HepG2 (cell line): ENCODE measurements around the gene KNL1. TPM values are rescaled to one million over a fixed set of nuclear protein-coding genes. Genes with fewer than 3 reads are reported as not detected.

Experiments
- AGO1 ChIP-seq: fragments of 200-400 bp; formaldehyde crosslinking; IDR thresholded peaks from 2 replicates; pipeline ENCODE4 v1.6.1; 2017; ENCODE audit warnings: mild to moderate bottlenecking, low read depth, low read length, moderate library complexity; ENCODE audit not compliant: poor library complexity, severe bottlenecking
- AGO2 ChIP-seq: fragments of 200-400 bp; formaldehyde crosslinking; optimal IDR thresholded peaks from 2 replicates; pipeline ENCODE3; 2017; ENCODE audit warnings: mild to moderate bottlenecking, low read depth, low read length, moderate library complexity
- HBP1 ChIP-seq: IDR thresholded peaks from 2 replicates; pipeline ENCODE4 v1.6.1; 2016; ENCODE audit warnings: low read depth, control low read depth
- NBN ChIP-seq: fragments of 450-650 bp; conservative IDR thresholded peaks from 2 replicates; pipeline ENCODE4 v1.6.1; 2017
- NR2F2 ChIP-seq: IDR thresholded peaks from 2 replicates; pipeline ENCODE4 v1.6.1; 2012; ENCODE audit warnings: low read depth, inconsistent platforms, borderline replicate concordance
- PHF8 ChIP-seq: sonication (generic); formaldehyde crosslinking; IDR thresholded peaks from 2 replicates; pipeline ENCODE4 v1.5.0; 2020; ENCODE audit warnings: missing genetic modification reagents
- RBM22 ChIP-seq: fragments of 200-400 bp; formaldehyde crosslinking; optimal IDR thresholded peaks from 2 replicates; pipeline ENCODE3; 2017; ENCODE audit warnings: mild to moderate bottlenecking, low read length, moderate library complexity
- TP53 ChIP-seq: sonication (generic); formaldehyde crosslinking; conservative IDR thresholded peaks from 2 replicates; pipeline ENCODE4 v1.4.0; 2020; ENCODE audit warnings: missing genetic modification reagents
- UBTF ChIP-seq: sonication (generic); formaldehyde crosslinking; IDR thresholded peaks from 2 replicates; pipeline ENCODE4 v1.4.0; 2020; ENCODE audit warnings: mild to moderate bottlenecking, missing genetic modification reagents
- ZBTB20 ChIP-seq: sonication (generic); formaldehyde crosslinking; IDR thresholded peaks from 2 replicates; pipeline ENCODE4 v1.8.1; 2023; ENCODE audit warnings: missing genetic modification reagents, low read depth, mild to moderate bottlenecking, borderline replicate concordance
- ZFX ChIP-seq: sonication (generic); formaldehyde crosslinking; IDR thresholded peaks from 2 replicates; pipeline ENCODE4 v1.4.0; 2020; ENCODE audit warnings: mild to moderate bottlenecking, low read depth, missing genetic modification reagents, moderate library complexity
- ZHX2 ChIP-seq, 2 experiments: sonication (generic) in 1 of 2; formaldehyde crosslinking in 1 of 2; IDR thresholded peaks; 2 replicates each; pipeline versions ENCODE4 v1.6.1 to v1.9.0; 2014 to 2022; ENCODE audit warnings: antibody characterized with exemption in 1 of 2, borderline replicate concordance in 1 of 2, inconsistent platforms in 1 of 2, low read depth in 1 of 2, missing genetic modification reagents in 1 of 2
- ZNF124 ChIP-seq: sonication (generic); formaldehyde crosslinking; IDR thresholded peaks from 2 replicates; pipeline ENCODE4 v1.4.0; 2020; ENCODE audit warnings: missing genetic modification reagents
- ZNF335 ChIP-seq: sonication (generic); formaldehyde crosslinking; IDR thresholded peaks from 2 replicates; pipeline ENCODE4 v1.4.0; 2020; ENCODE audit warnings: missing genetic modification reagents
- ZNF383 ChIP-seq: sonication (generic); formaldehyde crosslinking; IDR thresholded peaks from 2 replicates; pipeline ENCODE4 v1.4.0; 2020; ENCODE audit warnings: missing genetic modification reagents, mild to moderate bottlenecking, borderline replicate concordance
- ZNF563 ChIP-seq: sonication (generic); formaldehyde crosslinking; IDR thresholded peaks from 2 replicates; pipeline ENCODE4 v1.8.0; 2022; ENCODE audit warnings: mild to moderate bottlenecking, moderate library complexity, missing genetic modification reagents
- ZNF691 ChIP-seq: sonication (generic); formaldehyde crosslinking; IDR thresholded peaks from 2 replicates; pipeline ENCODE4 v1.4.0; 2020; ENCODE audit warnings: missing genetic modification reagents, low read depth, mild to moderate bottlenecking, borderline replicate concordance
- ZNF704 ChIP-seq: sonication (generic); formaldehyde crosslinking; IDR thresholded peaks from 2 replicates; pipeline ENCODE4 v1.8.1; 2023; ENCODE audit warnings: mild to moderate bottlenecking, inconsistent platforms, moderate library complexity, missing genetic modification reagents, borderline replicate concordance
- polyA plus RNA-seq, 8 experiments: library from polyadenylated mRNA; depleted of rRNA in 3 of 8; stranded (reverse) in 7 of 8; unstranded in 1 of 8; fragments of >200 nt; fragmentation: Illumina TruSeq in 4 of 8; extraction: Trizol in 4 of 8; gene quantifications; 2 replicates each; pipeline versions ENCODE4 v1.2.1 to v1.2.3, GENCODE V29; 2011 to 2016; ENCODE audit warnings: low read depth in 4 of 8, missing spikeins in 1 of 8, mixed read lengths in 1 of 8; ENCODE audit not compliant: insufficient read depth in 1 of 8
- total RNA-seq, 5 experiments: library from RNA; depleted of rRNA; stranded (reverse); fragments of >200 nt; fragmentation: Illumina TruSeq; extraction: Trizol; gene quantifications; 2 replicates each; pipeline ENCODE4 v1.2.3, GENCODE V29; 2016; ENCODE audit warnings: low read depth in 1 of 5

KNL1 gene
- total and polyA plus RNA-seq, 2 of the 13 experiments (the other 11 are each of a cell fraction or from before 2014, with no cell fraction given): 8.0 to 21.4 TPM

GRCh38 chr15:40594429-40594836 is 384 bp downstream of the KNL1 start (continued):
- 0 out of 2 replicates have a peak, but pooled peaks have one; percentile 42 for TF ChIP-seq ZNF691 (CRISPR knock-in tag)
- TF ChIP-seq ZHX2 (IDR thresholded peaks at IDR 0.05; ENCODE audit: low read depth): no peak
- no peak for TF ChIP-seq ZHX2 (CRISPR knock-in tag; IDR thresholded peaks at IDR 0.05; ENCODE audit: borderline replicate concordance)
- no peak for TF ChIP-seq ZNF335 (CRISPR knock-in tag)
- TF ChIP-seq PHF8: peak; percentile 57; the same call in 1 of the 2 replicates
- TF ChIP-seq ZBTB20 (CRISPR knock-in tag): peak; percentile 7; the same call in 1 of the 2 replicates
- peak; percentile 6; the same call in 1 of the 2 replicates for TF ChIP-seq ZNF704 (CRISPR knock-in tag)
- no peak for TF ChIP-seq NR2F2
- 0 out of 2 replicates have a peak, but pooled peaks have one; percentile 2 for TF ChIP-seq ZNF383 (CRISPR knock-in tag)
- no peak for TF ChIP-seq NBN
- TF ChIP-seq RBM22: no peak
- TF ChIP-seq TP53 (CRISPR knock-in tag): no peak
- no peak for TF ChIP-seq ZNF563 (CRISPR knock-in tag)
- no peak for TF ChIP-seq ZNF124 (CRISPR knock-in tag)
- TF ChIP-seq AGO2: peak; percentile 28
- TF ChIP-seq UBTF (CRISPR knock-in tag): peak; percentile 86
- TF ChIP-seq ZFX: peak; percentile 68; the same call in 1 of the 2 replicates
- no peak for TF ChIP-seq AGO1
- TF ChIP-seq HBP1 (CRISPR knock-in tag): peak; percentile 8; the same call in 1 of the 2 replicates
